NCI-H226 (cell line): Measurements from ENCODE around the gene CYB561.

ENCODE experiments used
- DNase-seq: peaks from one replicate; pipeline ENCODE4 v3.0.0-alpha.2; 2015

The CYB561 gene

GRCh38 chr17:63448655-63449054 lies 2.5 kb upstream of the CYB561 start:
- no peak for DNase-seq

GRCh38 chr17:63447471-63448009 lies 1.4 kb upstream of the CYB561 start:
- DNase-seq, result no peak

- DNase-seq, result peak; percentile 60
These were observed 806 bp upstream of the CYB561 start for GRCh38 chr17:63446753-63447470.

GRCh38 chr17:63445571-63445953 lies 544 bp downstream of the CYB561 start:
- DNase-seq, result no peak

- no peak for DNase-seq
These were observed 1.0 kb downstream of the CYB561 start for GRCh38 chr17:63445065-63445464.

GRCh38 chr17:63444457-63444856 lies 1.6 kb downstream of the CYB561 start:
- DNase-seq, result no peak

GRCh38 chr17:63443053-63443452 lies 3.1 kb downstream of the CYB561 start:
- no peak for DNase-seq

GRCh38 chr17:63442549-63443035 lies 3.5 kb downstream of the CYB561 start:
- DNase-seq, result no peak

- DNase-seq, result no peak
These were observed 4.0 kb downstream of the CYB561 start for GRCh38 chr17:63442074-63442473.

- DNase-seq, result no peak
These were observed 4.5 kb downstream of the CYB561 start for GRCh38 chr17:63441654-63442053.

GRCh38 chr17:63440770-63441335 lies 5.3 kb downstream of the CYB561 start:
- no peak for DNase-seq

- DNase-seq, result no peak
These were observed 5.9 kb downstream of the CYB561 start for GRCh38 chr17:63440127-63440769.

- DNase-seq, result no peak
These were observed 6.4 kb downstream of the CYB561 start for GRCh38 chr17:63439687-63440086.

- DNase-seq, result no peak
These were observed 7.7 kb downstream of the CYB561 start for GRCh38 chr17:63438092-63439051.

- DNase-seq, result no peak
These were observed 8.6 kb downstream of the CYB561 start for GRCh38 chr17:63437287-63438091.

- no peak for DNase-seq
These were observed 9.5 kb downstream of the CYB561 start for GRCh38 chr17:63436523-63437110.

- DNase-seq, result no peak
These were observed 10.2 kb downstream of the CYB561 start for GRCh38 chr17:63435681-63436522.

- peak; percentile 25 for DNase-seq
These were observed 11.0 kb downstream of the CYB561 start for GRCh38 chr17:63434951-63435571.

- DNase-seq, result peak; percentile 89
These were observed 12.1 kb downstream of the CYB561 start for GRCh38 chr17:63433746-63434591.
